ENCODE data around the gene SNTB2.
A peak's percentile ranks its signal among the peaks of the same experiment; 100 is the strongest.

The SNTB2 gene

GRCh38 chr16:69321080-69321479 is 134.1 kb downstream of the SNTB2 start:
- DNase-seq, result no peak

- no peak for DNase-seq
These were observed 135.4 kb downstream of the SNTB2 start for GRCh38 chr16:69322343-69322742.

GRCh38 chr16:69323415-69323814 is 136.5 kb downstream of the SNTB2 start:
- DNase-seq, result no peak

GRCh38 chr16:69324013-69324531 is 137.1 kb downstream of the SNTB2 start:
- DNase-seq, result no peak

GRCh38 chr16:69324585-69325253 is 137.8 kb downstream of the SNTB2 start:
- no peak for DNase-seq

- no peak for DNase-seq
These were observed 138.8 kb downstream of the SNTB2 start for GRCh38 chr16:69325784-69326171.

GRCh38 chr16:69326172-69326873 is 139.4 kb downstream of the SNTB2 start:
- no peak for DNase-seq

GRCh38 chr16:69327585-69328310 is 140.8 kb downstream of the SNTB2 start:
- no peak for DNase-seq

- no peak for DNase-seq
These were observed 141.9 kb downstream of the SNTB2 start for GRCh38 chr16:69328854-69329316.

- DNase-seq, result peak; percentile 50
These were observed 142.7 kb downstream of the SNTB2 start for GRCh38 chr16:69329369-69330285.

- peak; percentile 96 for DNase-seq
These were observed 143.5 kb downstream of the SNTB2 start, which contains the start of gene PDF for GRCh38 chr16:69330286-69331109. Gene PDF (minus strand): TSS chr16:69330588. CDS start chr16:69330570, 18 bp downstream.

GRCh38 chr16:69334696-69335095 is 147.7 kb downstream of the SNTB2 start:
- DNase-seq, result no peak

GRCh38 chr16:69338557-69339288 is 151.8 kb downstream of the SNTB2 start:
- no peak for DNase-seq

- DNase-seq, result peak; percentile 94
These were observed 152.5 kb downstream of the SNTB2 start, which contains the start of the genes COG8 and NIP7 for GRCh38 chr16:69339289-69340094. Gene COG8 (minus strand): TSS chr16:69339564. CDS start chr16:69339552, 12 bp downstream. Gene NIP7 (plus strand): TSS chr16:69339772. CDS start chr16:69339830, 58 bp downstream.

GRCh38 chr16:69340095-69340644 is 153.2 kb downstream of the SNTB2 start:
- DNase-seq, result no peak

- DNase-seq, result no peak
These were observed 157.2 kb downstream of the SNTB2 start for GRCh38 chr16:69344171-69344570.

- no peak for DNase-seq
These were observed 159.0 kb downstream of the SNTB2 start for GRCh38 chr16:69345923-69346322.

- no peak for DNase-seq
These were observed 159.7 kb downstream of the SNTB2 start for GRCh38 chr16:69346683-69347082.

GRCh38 chr16:69348222-69348621 is 161.3 kb downstream of the SNTB2 start:
- no peak for DNase-seq
